ENCODE data around the gene KNTC1. TPM values are rescaled to one million over a fixed set of nuclear protein-coding genes. Genes with fewer than 3 reads are reported as not detected.
"Not testable (repeated sequence)": the region's sequence is repeated elsewhere in the genome, so short reads cannot be mapped to it uniquely, and the experiment has no call there.

Gene KNTC1
- total and polyA plus RNA-seq, 2 of the 13 experiments (the other 11 are each of a cell fraction or from before 2014, with no cell fraction given) = 45.1 to 57.6 TPM

DNA sequence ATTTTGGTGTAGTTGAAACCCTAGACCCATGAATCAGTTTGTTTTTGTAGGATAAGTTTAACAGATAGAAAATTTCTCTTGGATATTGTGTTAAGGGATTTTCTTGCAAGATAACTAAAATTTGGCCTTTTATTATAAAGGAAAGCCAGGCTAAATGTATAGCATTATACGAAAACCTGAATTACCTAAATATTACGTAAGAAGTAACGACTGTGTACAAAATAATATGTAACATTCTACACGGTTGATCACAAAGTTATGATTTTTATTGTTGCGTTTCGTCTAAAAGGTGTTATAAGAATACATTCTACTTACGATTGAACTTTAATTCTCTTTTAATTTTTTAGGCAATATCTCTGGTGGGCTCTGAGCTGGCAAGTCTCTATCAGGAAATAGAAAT, 63.9 kb downstream of the KNTC1 start:
- 92% methylated on average over 7 of the region's 7 CpGs for WGBS (ENCODE audit: low lambda C conversion rate)
- H3K27ac ChIP-seq (ENCODE audit: extremely low read length, insufficient read depth, low read length) = no peak overlapping the region
- H3K36me3 ChIP-seq (replicated peaks in 1 of 2; ENCODE audit: control insufficient read depth in 1 of 2, insufficient read depth in 2 of 2, low read length in 2 of 2) = peaks cover 6 to 49% of the 10 kb centered on the region in 2 experiments
- no peak for ATAC-seq
- intact Hi-C loops (cut with micrococcal nuclease; ENCODE audit: unreplicated experiment) = no loop called here
- ChIA-PET POLR2A (no interaction called here), CTCF (ENCODE audit: low intra/inter-chr PET ratio, low total read pairs) (no interaction called here)
- BruUV-seq (replicated peaks) = no TSS peak
- no peak for TF ChIP-seq ZNF510 (CRISPR knock-in tag; IDR thresholded peaks at IDR 0.05; ENCODE audit: low read depth)
- no peak for TF ChIP-seq ZNF713 (CRISPR knock-in tag; IDR thresholded peaks at IDR 0.05)
- TF ChIP-seq ZBTB43 (CRISPR knock-in tag; conservative IDR thresholded peaks at IDR 0.05) = no peak
- TF ChIP-seq ZNF546 (CRISPR knock-in tag; conservative IDR thresholded peaks at IDR 0.05) = no peak
- no peaks in the 10 kb centered on the region for H4K20me1 ChIP-seq (ENCODE audit: insufficient read depth, low read length)
- no peak for FAIRE-seq
- in situ Hi-C loops (cut with HindIII; ENCODE audit: extremely low pct_ligation_motif_present, low pct_unique_long_range_greater_than_20kb) = no loop called here
- H3K79me2 ChIP-seq (ENCODE audit: insufficient read depth, low read length) = no peaks in the 10 kb centered on the region
- no peaks in the 10 kb centered on the region for H3K27me3 ChIP-seq (ENCODE audit: control insufficient read depth in 1 of 2, insufficient read depth in 2 of 2, low read length in 2 of 2)
- H3K9me3 ChIP-seq (ENCODE audit: low read length) = no peaks in the 10 kb centered on the region
- H2AFZ ChIP-seq (ENCODE audit: low read length) = no peak overlapping the region
- H3K4me3 ChIP-seq (replicated peaks in 1 of 3; ENCODE audit: insufficient read depth in 1 of 3, low read depth in 2 of 3, low read length in 3 of 3) = no peak overlapping the region
- DNase-seq (ENCODE audit: low spot score) = no peak
- no peak overlapping the region for H3K4me2 ChIP-seq (ENCODE audit: low read depth, low read length)
- H3K9ac ChIP-seq (ENCODE audit: insufficient read depth, low read depth, low read length) = no peak overlapping the region
- H3K4me1 ChIP-seq (ENCODE audit: insufficient read depth, low read length) = no peaks in the 10 kb centered on the region

- DNase-seq (ENCODE audit: low spot score); H4K20me1 ChIP-seq (ENCODE audit: insufficient read depth, low read length); H3K27me3 ChIP-seq (ENCODE audit: control insufficient read depth in 1 of 2, insufficient read depth in 2 of 2, low read length in 2 of 2); H3K9ac ChIP-seq (ENCODE audit: insufficient read depth, low read depth, low read length); FAIRE-seq; H3K9me3 ChIP-seq (ENCODE audit: low read length); intact Hi-C loops (cut with micrococcal nuclease; ENCODE audit: unreplicated experiment); H3K4me2 ChIP-seq (ENCODE audit: low read depth, low read length); H2AFZ ChIP-seq (ENCODE audit: low read length); ATAC-seq; H3K27ac ChIP-seq (ENCODE audit: extremely low read length, insufficient read depth, low read length); H3K4me1 ChIP-seq (ENCODE audit: insufficient read depth, low read length); H3K4me3 ChIP-seq (replicated peaks in 1 of 3; ENCODE audit: insufficient read depth in 1 of 3, low read depth in 2 of 3, low read length in 3 of 3); POLR2A ChIA-PET; CTCF ChIA-PET (ENCODE audit: low intra/inter-chr PET ratio, low total read pairs); BruUV-seq (replicated peaks); in situ Hi-C loops (cut with HindIII; ENCODE audit: extremely low pct_ligation_motif_present, low pct_unique_long_range_greater_than_20kb); H3K79me2 ChIP-seq (ENCODE audit: insufficient read depth, low read length): not testable (repeated sequence)
- WGBS (ENCODE audit: low lambda C conversion rate) = 100% methylated on average over 6 of the region's 30 CpGs
- peaks cover 6 to 43% of the 10 kb centered on the region in 2 experiments for H3K36me3 ChIP-seq (replicated peaks in 1 of 2; ENCODE audit: control insufficient read depth in 1 of 2, insufficient read depth in 2 of 2, low read length in 2 of 2)
Measured at GRCh38 chr12:122591966-122592365, 64.9 kb downstream of the KNTC1 start.

Measured in HepG2 (cell line).